GM21737 (cell line): ENCODE results near the gene DOK5.
"Not testable (repeated sequence)": the region's sequence is repeated elsewhere in the genome, so short reads cannot be mapped to it uniquely, and the experiment has no call there.

Experiments used
- ATAC-seq: cut with Tn5 transposase; IDR thresholded peaks from one replicate; pipeline ENCODE4 v1.9.1; 2021; ENCODE audit warnings: mild to moderate bottlenecking, moderate library complexity; ENCODE audit not compliant: unreplicated experiment

The DOK5 gene

GRCh38 chr20:54469952-54470351 is 5.4 kb upstream of the DOK5 start:
- ATAC-seq, result no peak

GRCh38 chr20:54470697-54471096 is 4.7 kb upstream of the DOK5 start:
- no peak for ATAC-seq

GRCh38 chr20:54472607-54473006 is 2.8 kb upstream of the DOK5 start:
- ATAC-seq, result no peak

GRCh38 chr20:54473340-54473739 is 2.1 kb upstream of the DOK5 start:
- no peak for ATAC-seq

- ATAC-seq, result no peak
Observed at GRCh38 chr20:54474046-54474445, 1.3 kb upstream of the DOK5 start.

- no peak for ATAC-seq
Observed at GRCh38 chr20:54474866-54475265, 527 bp upstream of the DOK5 start.

GRCh38 chr20:54476169-54477009 is 996 bp downstream of the DOK5 start:
- no peak for ATAC-seq

- ATAC-seq, result no peak
Observed at GRCh38 chr20:54477191-54477955, 2.0 kb downstream of the DOK5 start.

GRCh38 chr20:54479138-54479906 is 3.9 kb downstream of the DOK5 start:
- ATAC-seq, result no peak

- not testable (repeated sequence) for ATAC-seq
Observed at GRCh38 chr20:54479937-54480336, 4.5 kb downstream of the DOK5 start.

GRCh38 chr20:54481442-54481841 is 6.0 kb downstream of the DOK5 start:
- no peak for ATAC-seq

- ATAC-seq, result no peak
Observed at GRCh38 chr20:54485631-54486030, 10.2 kb downstream of the DOK5 start.

- ATAC-seq, result no peak
Observed at GRCh38 chr20:54486585-54486984, 11.2 kb downstream of the DOK5 start.

GRCh38 chr20:54488442-54488841 is 13.0 kb downstream of the DOK5 start:
- ATAC-seq, result no peak

- ATAC-seq, result no peak
Observed at GRCh38 chr20:54491506-54491905, 16.1 kb downstream of the DOK5 start.

GRCh38 chr20:54494303-54495006 is 19.1 kb downstream of the DOK5 start:
- no peak for ATAC-seq

GRCh38 chr20:54497931-54498718 is 22.7 kb downstream of the DOK5 start:
- no peak for ATAC-seq

- ATAC-seq, result no peak
Observed at GRCh38 chr20:54499111-54499510, 23.7 kb downstream of the DOK5 start.

GRCh38 chr20:54502179-54502578 is 26.8 kb downstream of the DOK5 start:
- ATAC-seq, result no peak

- ATAC-seq, result no peak
Observed at GRCh38 chr20:54506643-54507042, 31.2 kb downstream of the DOK5 start.
